ENCODE data around the gene KCNQ1OT1.

Gene KCNQ1OT1

DNA sequence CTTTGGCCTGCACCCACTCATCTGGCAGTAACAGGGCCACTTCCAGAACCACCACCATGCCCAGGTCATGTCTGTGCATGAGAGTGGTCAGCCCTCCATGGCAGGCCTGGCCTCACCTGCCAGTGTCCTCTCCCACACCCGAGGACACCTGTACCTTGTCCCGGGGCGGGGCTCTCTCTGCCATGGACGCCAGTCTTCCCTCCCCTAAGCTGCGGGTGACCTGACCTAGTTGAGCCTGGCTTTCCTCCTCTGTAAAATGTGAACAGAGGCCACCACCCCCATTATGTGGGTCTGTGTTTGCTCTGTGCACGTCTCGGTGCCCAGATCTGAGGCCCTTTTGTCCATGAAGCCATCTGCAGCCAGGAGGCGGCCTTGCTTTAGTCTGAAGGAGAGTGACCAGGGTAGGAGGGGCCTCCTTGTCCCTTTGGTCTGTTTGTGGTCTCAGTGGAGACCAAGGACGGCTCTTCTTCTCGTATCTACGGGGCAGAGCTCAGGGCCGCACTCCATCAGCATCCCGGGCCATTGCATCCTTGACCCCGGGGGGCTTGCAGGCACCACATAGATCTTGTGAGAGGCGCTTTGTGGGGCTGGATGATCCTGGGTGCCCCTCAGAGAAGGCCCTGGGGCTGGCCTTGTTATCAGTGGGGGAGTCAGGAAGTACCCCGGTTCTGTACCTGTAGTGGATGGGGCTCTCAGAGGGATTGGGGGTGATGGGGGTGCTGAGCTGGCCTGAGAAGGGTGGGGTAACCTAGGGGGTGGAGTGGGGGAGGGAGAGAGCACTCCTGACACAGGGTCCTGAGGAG, 133.4 kb downstream of the KCNQ1OT1 start:
- Histone ChIP-seq H3K9me3 (replicated peaks in 1 of 2; ENCODE audit: control insufficient read depth in 2 of 2, insufficient read depth in 1 of 2, low read depth in 1 of 2, low read length in 2 of 2) (peaks cover 3 to 6% of the 10 kb centered on the region in 2 donors), H2BK120ac (ENCODE audit: low read depth, low read length) (no peak overlapping the region), H4K91ac (ENCODE audit: low read depth, low read length, poor library complexity) (no peak overlapping the region), H2BK15ac (ENCODE audit: low read length) (peak overlapping the region; percentile 10), H3K4me3 (ENCODE audit: low read length in 2 of 2) (no peak overlapping the region), H3K4ac (ENCODE audit: low read length) (peak overlapping the region; percentile 18), H3K27ac (replicated peaks; ENCODE audit: low read length) (no peak overlapping the region), H2AK5ac (ENCODE audit: low read depth, low read length) (peak overlapping the region; percentile 77), H4K8ac (ENCODE audit: low read depth, low read length) (no peak overlapping the region), H3K27me3 (ENCODE audit: control insufficient read depth in 3 of 3, insufficient read depth in 3 of 3, low read depth in 1 of 3, low read length in 3 of 3) (no peaks in the 10 kb centered on the region), H2BK5ac (ENCODE audit: low read length) (no peak overlapping the region), H2BK12ac (ENCODE audit: low read length) (peak overlapping the region; percentile 43), H3K18ac (ENCODE audit: low read length) (peak overlapping the region; percentile 84), H3K79me1 (ENCODE audit: low read depth, low read length) (no peaks in the 10 kb centered on the region), H3K4me2 (ENCODE audit: insufficient read depth, low read length, poor library complexity, severe bottlenecking) (no peak overlapping the region), H3K36me3 (replicated peaks in 1 of 2; ENCODE audit: control insufficient read depth in 2 of 2, insufficient read depth in 2 of 2, low read length in 2 of 2) (no peaks in the 10 kb centered on the region), H3K9ac (ENCODE audit: low read depth, low read length, poor library complexity) (no peak overlapping the region), H3K14ac (ENCODE audit: low read length) (no peak overlapping the region), H3K4me1 (ENCODE audit: control insufficient read depth in 2 of 2, insufficient read depth in 1 of 2, low read depth in 1 of 2, low read length in 2 of 2) (peaks cover 0 to 1% of the 10 kb centered on the region in 2 donors), H2AFZ (ENCODE audit: low read length) (no peak overlapping the region), H3K23ac (ENCODE audit: low read depth, low read length, poor library complexity) (no peak overlapping the region)
- DNase-seq (ENCODE audit: low spot score): no peak
- no CpG with 5 or more reads among the region's 16 CpGs for WGBS, 2 donors (ENCODE audit: extremely low coverage in 2 of 2, insufficient read length in 2 of 2, insufficient replicate concordance in 1 of 2)

DNA sequence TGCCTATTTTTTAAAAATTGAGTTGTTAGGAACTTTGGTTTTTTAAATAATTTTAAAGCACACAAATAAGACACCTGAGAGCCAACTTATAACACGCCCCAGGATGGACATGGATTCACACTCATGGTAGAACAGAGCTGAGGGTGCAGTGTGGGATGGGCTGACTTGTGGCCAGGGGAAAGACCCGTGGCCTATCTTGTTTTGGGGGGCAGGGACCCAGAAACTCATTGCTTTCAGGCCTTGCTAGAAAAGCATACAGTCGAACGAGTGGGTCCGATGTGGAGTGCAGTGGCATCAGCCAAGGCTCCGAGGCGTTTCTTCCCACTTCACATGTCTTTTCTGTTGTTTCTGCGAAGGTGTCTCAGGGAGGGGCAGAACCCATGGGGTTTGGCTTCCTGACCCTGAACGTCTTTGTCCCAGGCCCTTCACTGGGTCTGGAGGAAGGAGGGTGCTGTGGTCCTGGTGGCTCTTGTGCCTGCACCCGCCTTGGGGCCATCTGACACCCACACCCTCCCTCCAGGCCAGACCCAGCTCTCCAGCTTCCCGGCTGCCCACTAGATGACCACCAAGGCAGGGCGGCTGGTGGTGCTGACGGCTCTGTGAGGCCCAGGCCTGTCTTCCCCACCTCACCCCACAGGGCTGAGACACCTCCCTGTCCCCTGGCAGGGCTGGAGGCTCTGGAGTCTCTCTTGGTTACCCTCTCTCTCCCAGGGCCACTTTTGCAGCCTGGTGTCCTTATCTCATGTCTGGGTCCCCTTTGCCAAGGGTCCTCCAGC, 134.2 kb downstream of the KCNQ1OT1 start:
- Histone ChIP-seq H2BK12ac (ENCODE audit: low read length) (peak overlapping the region; percentile 43), H3K23ac (ENCODE audit: low read depth, low read length, poor library complexity) (no peak overlapping the region), H3K4me1 (ENCODE audit: control insufficient read depth in 2 of 2, insufficient read depth in 1 of 2, low read depth in 1 of 2, low read length in 2 of 2) (peaks cover 0 to 1% of the 10 kb centered on the region in 2 donors), H4K8ac (ENCODE audit: low read depth, low read length) (no peak overlapping the region), H2AK5ac (ENCODE audit: low read depth, low read length) (peak overlapping the region; percentile 7), H3K4me2 (ENCODE audit: insufficient read depth, low read length, poor library complexity, severe bottlenecking) (no peak overlapping the region), H3K9me3 (replicated peaks in 1 of 2; ENCODE audit: control insufficient read depth in 2 of 2, insufficient read depth in 1 of 2, low read depth in 1 of 2, low read length in 2 of 2) (peaks cover under 1 to 1% of the 10 kb centered on the region in 2 donors), H2BK120ac (ENCODE audit: low read depth, low read length) (no peak overlapping the region), H3K14ac (ENCODE audit: low read length) (no peak overlapping the region), H3K36me3 (replicated peaks in 1 of 2; ENCODE audit: control insufficient read depth in 2 of 2, insufficient read depth in 2 of 2, low read length in 2 of 2) (no peaks in the 10 kb centered on the region), H4K91ac (ENCODE audit: low read depth, low read length, poor library complexity) (no peak overlapping the region), H2BK15ac (ENCODE audit: low read length) (peak overlapping the region; percentile 10), H3K4me3 (ENCODE audit: low read length in 2 of 2) (no peak overlapping the region), H3K9ac (ENCODE audit: low read depth, low read length, poor library complexity) (peak overlapping the region; percentile 51), H3K79me1 (ENCODE audit: low read depth, low read length) (no peaks in the 10 kb centered on the region), H3K4ac (ENCODE audit: low read length) (peak overlapping the region; percentile 18), H3K27me3 (ENCODE audit: control insufficient read depth in 3 of 3, insufficient read depth in 3 of 3, low read depth in 1 of 3, low read length in 3 of 3) (no peaks in the 10 kb centered on the region), H2AFZ (ENCODE audit: low read length) (no peak overlapping the region), H2BK5ac (ENCODE audit: low read length) (no peak overlapping the region), H3K27ac (replicated peaks; ENCODE audit: low read length) (no peak overlapping the region), H3K18ac (ENCODE audit: low read length) (peak overlapping the region; percentile 84)
- no CpG with 5 or more reads among the region's 13 CpGs for WGBS, 2 donors (ENCODE audit: extremely low coverage in 2 of 2, insufficient read length in 2 of 2, insufficient replicate concordance in 1 of 2)
- DNase-seq (ENCODE audit: low spot score): no peak

DNA sequence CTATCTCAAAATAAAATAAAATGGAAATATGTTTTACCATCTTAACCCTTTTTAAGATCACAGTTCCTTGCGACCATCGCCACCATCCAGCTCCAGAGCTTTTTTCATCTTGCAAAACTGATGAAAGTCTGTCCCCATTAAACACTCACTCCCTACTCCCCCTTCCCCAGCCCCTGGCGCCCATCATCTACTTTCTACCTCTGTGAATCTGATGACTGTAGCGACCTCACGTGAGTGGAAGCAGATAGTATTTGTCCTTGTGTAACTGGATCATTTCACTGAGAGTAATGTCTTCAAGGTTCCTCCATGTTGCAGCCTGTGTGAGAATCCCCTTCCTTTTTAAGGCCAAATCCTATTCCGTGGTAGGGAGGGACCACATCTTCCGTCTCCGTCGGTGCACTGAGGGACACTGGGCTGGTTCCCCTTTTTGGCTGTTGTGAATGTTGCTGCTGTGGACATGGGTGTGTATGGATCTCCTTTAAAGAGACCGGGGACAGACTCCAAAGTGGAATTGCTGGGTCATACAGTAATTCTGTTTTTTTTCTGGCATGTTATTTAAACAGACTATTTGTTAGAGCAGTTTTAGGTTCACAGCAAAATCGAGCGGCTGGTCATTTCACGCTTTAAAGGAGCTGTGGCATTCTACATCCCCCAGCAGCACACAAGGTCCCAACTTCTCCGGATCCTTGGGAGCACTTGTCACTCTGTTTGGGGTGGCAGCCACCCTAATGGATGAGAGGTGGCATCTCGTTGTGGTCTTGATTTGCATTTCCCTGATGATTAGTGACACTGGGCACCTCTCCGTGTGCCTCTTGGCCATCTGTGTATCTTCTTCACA, 135.0 kb downstream of the KCNQ1OT1 start:
- no peak overlapping the region for H3K4me2 ChIP-seq (ENCODE audit: insufficient read depth, low read length, poor library complexity, severe bottlenecking)
- H2BK15ac ChIP-seq (ENCODE audit: low read length): no peak overlapping the region
- H2BK12ac ChIP-seq (ENCODE audit: low read length): no peak overlapping the region
- H3K27ac ChIP-seq (replicated peaks; ENCODE audit: low read length): no peak overlapping the region
- H2AK5ac ChIP-seq (ENCODE audit: low read depth, low read length): no peak overlapping the region
- H3K23ac ChIP-seq (ENCODE audit: low read depth, low read length, poor library complexity): no peak overlapping the region
- peaks cover 0 to 1% of the 10 kb centered on the region in 2 donors for H3K4me1 ChIP-seq (ENCODE audit: control insufficient read depth in 2 of 2, insufficient read depth in 1 of 2, low read depth in 1 of 2, low read length in 2 of 2)
- H2BK120ac ChIP-seq (ENCODE audit: low read depth, low read length): no peak overlapping the region
- no peak overlapping the region for H3K9ac ChIP-seq (ENCODE audit: low read depth, low read length, poor library complexity)
- H3K18ac ChIP-seq (ENCODE audit: low read length): no peak overlapping the region
- H3K27me3 ChIP-seq (ENCODE audit: control insufficient read depth in 3 of 3, insufficient read depth in 3 of 3, low read depth in 1 of 3, low read length in 3 of 3): no peaks in the 10 kb centered on the region
- no peak overlapping the region for H3K14ac ChIP-seq (ENCODE audit: low read length)
- no peak overlapping the region for H3K4me3 ChIP-seq (ENCODE audit: low read length in 2 of 2)
- no peak for DNase-seq (ENCODE audit: low spot score)
- no peak overlapping the region for H2BK5ac ChIP-seq (ENCODE audit: low read length)
- no peaks in the 10 kb centered on the region for H3K36me3 ChIP-seq (replicated peaks in 1 of 2; ENCODE audit: control insufficient read depth in 2 of 2, insufficient read depth in 2 of 2, low read length in 2 of 2)
- no peak overlapping the region for H3K4ac ChIP-seq (ENCODE audit: low read length)
- no peaks in the 10 kb centered on the region for H3K79me1 ChIP-seq (ENCODE audit: low read depth, low read length)
- H3K9me3 ChIP-seq (replicated peaks in 1 of 2; ENCODE audit: control insufficient read depth in 2 of 2, insufficient read depth in 1 of 2, low read depth in 1 of 2, low read length in 2 of 2): no peaks in the 10 kb centered on the region
- WGBS, 2 donors (ENCODE audit: extremely low coverage in 2 of 2, insufficient read length in 2 of 2, insufficient replicate concordance in 1 of 2): no CpG with 5 or more reads among the region's 16 CpGs
- no peak overlapping the region for H4K8ac ChIP-seq (ENCODE audit: low read depth, low read length)
- no peak overlapping the region for H4K91ac ChIP-seq (ENCODE audit: low read depth, low read length, poor library complexity)
- no peak overlapping the region for H2AFZ ChIP-seq (ENCODE audit: low read length)

Measured in neuronal stem cell (in vitro differentiated cells).